22Rv1 (cell line): ENCODE data around the gene ZIC3.

ENCODE experiments used
- ZFX ChIP-seq: fragments of 450-650 bp; IDR thresholded peaks from 2 replicates; pipeline ENCODE4 v1.6.1; 2017; ENCODE audit warnings: antibody characterized with exemption, borderline replicate concordance
- TF ChIP-seq, protein P1 (sequence below): fragments of 450-650 bp; IDR thresholded peaks from 2 replicates; pipeline ENCODE4 v1.5.1; 2017; ENCODE audit warnings: mild to moderate bottlenecking

DNA sequence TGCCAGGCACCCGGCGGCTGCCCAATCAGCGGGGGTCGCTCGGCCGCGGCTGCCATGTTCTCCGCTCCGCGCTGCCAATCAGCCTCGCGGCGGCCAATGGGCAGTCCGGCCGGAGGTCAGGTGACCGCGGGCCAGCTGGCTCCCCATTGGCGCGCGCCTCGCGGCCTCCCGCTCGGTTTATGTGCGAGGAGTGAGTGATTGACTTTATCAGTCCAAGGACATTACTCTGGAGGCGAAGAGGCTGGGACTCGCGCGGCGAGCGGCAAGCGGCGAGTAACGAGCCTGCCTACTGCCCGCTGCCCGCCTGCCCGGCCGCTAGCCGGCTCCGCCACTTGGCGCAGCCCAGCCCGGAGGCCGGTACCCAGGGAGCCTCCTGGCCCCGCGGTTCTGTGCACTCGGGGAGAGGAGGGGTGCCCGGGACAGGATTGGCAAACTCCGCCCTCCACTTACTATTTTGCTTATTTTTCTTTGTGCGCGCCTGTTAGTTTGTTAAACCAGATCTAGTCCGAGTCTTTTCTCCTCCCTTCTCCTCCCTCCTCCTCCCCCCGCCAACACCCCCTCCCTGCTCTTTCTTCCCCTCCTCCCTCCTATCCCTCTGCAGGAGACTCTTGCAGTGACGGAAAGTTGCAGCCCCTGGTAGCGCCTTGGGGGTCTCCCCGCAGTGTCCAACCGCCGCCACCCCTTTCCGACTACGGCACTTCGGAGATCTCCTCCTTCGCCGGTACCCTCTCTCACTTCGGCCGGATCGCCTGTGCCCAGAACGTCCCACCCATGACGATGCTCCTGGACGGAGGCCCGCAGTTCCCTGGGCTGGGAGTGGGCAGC lies at the start of gene ZIC3:
- TF ChIP-seq, protein P1, sequence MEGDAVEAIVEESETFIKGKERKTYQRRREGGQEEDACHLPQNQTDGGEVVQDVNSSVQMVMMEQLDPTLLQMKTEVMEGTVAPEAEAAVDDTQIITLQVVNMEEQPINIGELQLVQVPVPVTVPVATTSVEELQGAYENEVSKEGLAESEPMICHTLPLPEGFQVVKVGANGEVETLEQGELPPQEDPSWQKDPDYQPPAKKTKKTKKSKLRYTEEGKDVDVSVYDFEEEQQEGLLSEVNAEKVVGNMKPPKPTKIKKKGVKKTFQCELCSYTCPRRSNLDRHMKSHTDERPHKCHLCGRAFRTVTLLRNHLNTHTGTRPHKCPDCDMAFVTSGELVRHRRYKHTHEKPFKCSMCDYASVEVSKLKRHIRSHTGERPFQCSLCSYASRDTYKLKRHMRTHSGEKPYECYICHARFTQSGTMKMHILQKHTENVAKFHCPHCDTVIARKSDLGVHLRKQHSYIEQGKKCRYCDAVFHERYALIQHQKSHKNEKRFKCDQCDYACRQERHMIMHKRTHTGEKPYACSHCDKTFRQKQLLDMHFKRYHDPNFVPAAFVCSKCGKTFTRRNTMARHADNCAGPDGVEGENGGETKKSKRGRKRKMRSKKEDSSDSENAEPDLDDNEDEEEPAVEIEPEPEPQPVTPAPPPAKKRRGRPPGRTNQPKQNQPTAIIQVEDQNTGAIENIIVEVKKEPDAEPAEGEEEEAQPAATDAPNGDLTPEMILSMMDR, result no peak
- TF ChIP-seq ZFX, result no peak
